Prostate gland (tissue), 2 donors: ENCODE data around the gene WDR83.

Experiments used
- CTCF ChIP-seq, 4 experiments: fragments of 200-600 bp in 2 of 4; fragments of 450-650 bp in 2 of 4; sonication (generic) in 2 of 4; IDR thresholded peaks; 1 replicate in 3 of 4; 2 replicates in 1 of 4; pipeline ENCODE4 v1.5.1; 2016 to 2019; ENCODE audit warnings: antibody characterized with exemption in 4 of 4, mild to moderate bottlenecking in 2 of 4, moderate library complexity in 2 of 4
- POLR2A ChIP-seq: fragments of 450-650 bp; IDR thresholded peaks from one replicate; pipeline ENCODE4 v1.6.1; 2016; ENCODE audit warnings: antibody characterized with exemption, mild to moderate bottlenecking

GRCh38 chr19:12689012-12689411 is 22.4 kb downstream of the WDR83 start:
- TF ChIP-seq CTCF (IDR thresholded peaks at IDR 0.05) = no peak
- no peak for TF ChIP-seq POLR2A
